Glutamatergic neuron (in vitro differentiated cells): ENCODE data around the gene FAM81A. TPM values are rescaled to one million over a fixed set of nuclear protein-coding genes. Genes with fewer than 3 reads are reported as not detected.
"Not testable (repeated sequence)": the region's sequence is repeated elsewhere in the genome, so short reads cannot be mapped to it uniquely, and the experiment has no call there.

Source experiments
- DNase-seq: peaks from one replicate; pipeline ENCODE4 v3.0.0; 2022
- H3K27ac Mint-ChIP-seq: one replicate; pipeline ENCODE4 v1.8.0; 2020; ENCODE audit warnings: mild to moderate bottlenecking, mixed read lengths, inconsistent platforms; ENCODE audit not compliant: unreplicated experiment
- H3K27me3 Mint-ChIP-seq: one replicate; pipeline ENCODE4 v1.8.0; 2020; ENCODE audit warnings: mild to moderate bottlenecking, moderate library complexity, mixed read lengths, inconsistent platforms; ENCODE audit not compliant: unreplicated experiment
- H3K36me3 Mint-ChIP-seq: one replicate; pipeline ENCODE4 v1.8.0; 2020; ENCODE audit warnings: mild to moderate bottlenecking, mixed read lengths, inconsistent platforms; ENCODE audit not compliant: unreplicated experiment
- H3K4me1 Mint-ChIP-seq: one replicate; pipeline ENCODE4 v1.8.0; 2020; ENCODE audit warnings: mild to moderate bottlenecking, low read depth, mixed read lengths, inconsistent platforms; ENCODE audit not compliant: unreplicated experiment
- H3K4me3 Mint-ChIP-seq: one replicate; pipeline ENCODE4 v1.8.0; 2020; ENCODE audit warnings: mild to moderate bottlenecking, mixed read lengths, inconsistent platforms; ENCODE audit not compliant: unreplicated experiment
- H3K9me3 Mint-ChIP-seq: one replicate; pipeline ENCODE4 v1.8.0; 2020; ENCODE audit warnings: mild to moderate bottlenecking, moderate library complexity, mixed read lengths, inconsistent platforms; ENCODE audit not compliant: unreplicated experiment
- total RNA-seq: library from RNA; stranded (reverse); fragmentation: NEBNext Ultra II Directional; extraction: Animal tissue kit (Norgen Biotek cat#: 25700); gene quantifications from one replicate; pipeline ENCODE4 v1.2.1, GENCODE V29; 2021; ENCODE audit not compliant: unreplicated experiment
- TF ChIP-seq, protein P1 (sequence below): fragments of 200-600 bp; sonication (generic); IDR thresholded peaks from one replicate; pipeline ENCODE4 v1.5.0; 2021; ENCODE audit not compliant: partially characterized antibody, unreplicated experiment

The FAM81A gene
- total RNA-seq, 1 donor from 2014 or later = not detected

DNA sequence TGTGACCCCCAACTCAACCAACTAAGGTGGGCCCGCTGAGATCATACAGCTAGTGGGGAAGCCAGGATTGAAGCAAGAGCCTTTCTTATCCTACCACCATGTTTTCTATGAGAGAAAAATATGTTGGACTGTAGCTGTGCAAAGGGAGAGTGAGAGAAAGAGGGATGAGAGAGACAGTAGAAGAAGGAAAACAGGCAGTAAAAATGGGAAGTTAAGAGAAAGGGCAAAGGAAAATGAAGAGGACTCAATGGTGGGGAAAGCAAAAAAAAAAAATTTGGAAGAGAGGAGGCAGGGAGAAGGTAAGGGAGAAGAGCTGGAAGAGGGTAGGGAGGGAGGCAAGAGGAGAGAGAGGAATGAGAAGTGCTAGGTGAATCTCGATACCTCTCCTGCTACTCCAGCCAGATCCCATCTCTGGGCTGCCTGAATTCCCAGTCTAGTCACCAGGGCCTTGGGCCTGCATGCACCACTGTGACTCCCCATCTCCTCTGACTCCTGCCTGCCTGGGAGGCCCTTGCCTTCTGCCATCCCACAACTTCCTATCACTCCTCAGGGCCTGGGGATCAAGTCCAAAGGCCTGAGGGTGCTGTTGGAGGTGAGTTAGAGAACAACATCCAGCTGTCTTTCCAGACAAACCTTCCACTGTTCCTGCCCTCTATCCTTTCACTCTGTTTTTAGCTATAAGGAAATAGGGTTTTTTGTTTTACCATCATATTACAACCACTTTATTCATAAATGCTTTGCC is 15.7 kb downstream of the FAM81A start:
- no peaks in the 10 kb centered on the region for H3K27me3 Mint-ChIP-seq
- TF ChIP-seq, protein P1, sequence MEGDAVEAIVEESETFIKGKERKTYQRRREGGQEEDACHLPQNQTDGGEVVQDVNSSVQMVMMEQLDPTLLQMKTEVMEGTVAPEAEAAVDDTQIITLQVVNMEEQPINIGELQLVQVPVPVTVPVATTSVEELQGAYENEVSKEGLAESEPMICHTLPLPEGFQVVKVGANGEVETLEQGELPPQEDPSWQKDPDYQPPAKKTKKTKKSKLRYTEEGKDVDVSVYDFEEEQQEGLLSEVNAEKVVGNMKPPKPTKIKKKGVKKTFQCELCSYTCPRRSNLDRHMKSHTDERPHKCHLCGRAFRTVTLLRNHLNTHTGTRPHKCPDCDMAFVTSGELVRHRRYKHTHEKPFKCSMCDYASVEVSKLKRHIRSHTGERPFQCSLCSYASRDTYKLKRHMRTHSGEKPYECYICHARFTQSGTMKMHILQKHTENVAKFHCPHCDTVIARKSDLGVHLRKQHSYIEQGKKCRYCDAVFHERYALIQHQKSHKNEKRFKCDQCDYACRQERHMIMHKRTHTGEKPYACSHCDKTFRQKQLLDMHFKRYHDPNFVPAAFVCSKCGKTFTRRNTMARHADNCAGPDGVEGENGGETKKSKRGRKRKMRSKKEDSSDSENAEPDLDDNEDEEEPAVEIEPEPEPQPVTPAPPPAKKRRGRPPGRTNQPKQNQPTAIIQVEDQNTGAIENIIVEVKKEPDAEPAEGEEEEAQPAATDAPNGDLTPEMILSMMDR = no peak
- no peaks in the 10 kb centered on the region for H3K9me3 Mint-ChIP-seq

DNA sequence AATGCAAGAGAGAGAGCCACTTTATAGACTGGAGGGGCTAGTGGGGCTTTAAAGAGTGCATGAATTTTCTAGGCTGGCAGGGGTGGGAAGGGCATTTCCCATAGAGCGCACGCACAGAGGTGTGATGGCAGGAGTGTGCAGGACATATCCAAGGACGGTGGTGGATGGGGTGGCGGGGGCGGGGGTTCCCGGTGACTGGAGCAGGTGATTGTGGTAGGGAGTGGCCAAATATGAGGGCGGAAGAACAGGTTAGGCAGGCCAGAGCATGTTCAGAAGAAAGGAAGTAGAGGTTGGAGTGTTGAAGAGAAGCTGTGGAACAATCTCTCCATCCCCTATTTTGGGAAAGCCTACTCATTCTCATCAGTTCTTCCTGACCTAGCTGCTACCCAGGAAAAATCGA is 18.1 kb downstream of the FAM81A start:
- TF ChIP-seq, protein P1 = no peak
- H3K4me3 Mint-ChIP-seq = no peak overlapping the region
- no peaks in the 10 kb centered on the region for H3K9me3 Mint-ChIP-seq
- no peaks in the 10 kb centered on the region for H3K4me1 Mint-ChIP-seq
- no peak for DNase-seq
- no peaks in the 10 kb centered on the region for H3K27me3 Mint-ChIP-seq
- no peak overlapping the region for H3K27ac Mint-ChIP-seq
- peaks cover under 1% of the 10 kb centered on the region for H3K36me3 Mint-ChIP-seq

More for the DNA sequence above, 15.7 kb downstream of the FAM81A start:
- H3K4me3 Mint-ChIP-seq = no peak overlapping the region
- H3K36me3 Mint-ChIP-seq = no peaks in the 10 kb centered on the region
- DNase-seq = no peak
- no peaks in the 10 kb centered on the region for H3K4me1 Mint-ChIP-seq
- no peak overlapping the region for H3K27ac Mint-ChIP-seq

GRCh38 chr15:59457103-59457502 is 19.1 kb downstream of the FAM81A start:
- no peak overlapping the region for H3K4me3 Mint-ChIP-seq
- DNase-seq = no peak
- no peaks in the 10 kb centered on the region for H3K9me3 Mint-ChIP-seq
- TF ChIP-seq, protein P1 = no peak
- no peaks in the 10 kb centered on the region for H3K27me3 Mint-ChIP-seq
- peaks cover 3% of the 10 kb centered on the region for H3K36me3 Mint-ChIP-seq
- no peaks in the 10 kb centered on the region for H3K4me1 Mint-ChIP-seq
- no peak overlapping the region for H3K27ac Mint-ChIP-seq

DNA sequence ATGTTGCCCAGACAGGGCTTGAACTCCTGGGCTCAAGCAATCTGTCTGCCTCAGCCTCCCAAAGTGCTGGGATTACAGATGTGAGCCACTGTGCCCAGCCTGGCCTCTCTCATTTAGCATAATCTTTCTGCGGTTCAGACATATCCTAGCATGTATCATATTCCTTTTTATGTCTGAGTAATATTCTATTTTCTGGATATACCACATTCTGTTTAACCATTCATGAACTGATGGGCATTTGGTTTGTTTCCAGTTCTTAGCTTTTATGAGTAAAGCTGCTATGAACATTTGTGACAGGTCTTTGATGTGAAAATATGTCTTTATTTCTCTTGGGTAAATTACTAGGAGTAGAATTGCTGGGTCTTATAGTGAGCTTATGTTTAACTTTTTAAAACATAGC is 23.5 kb downstream of the FAM81A start:
- H3K27me3 Mint-ChIP-seq = no peaks in the 10 kb centered on the region
- TF ChIP-seq, protein P1 = no peak
- H3K4me1 Mint-ChIP-seq = no peaks in the 10 kb centered on the region
- peaks cover 2% of the 10 kb centered on the region for H3K9me3 Mint-ChIP-seq
- DNase-seq = no peak
- peaks cover 3% of the 10 kb centered on the region for H3K36me3 Mint-ChIP-seq
- H3K4me3 Mint-ChIP-seq = no peak overlapping the region
- H3K27ac Mint-ChIP-seq = no peak overlapping the region

GRCh38 chr15:59473226-59473625 is 35.2 kb downstream of the FAM81A start:
- Mint-ChIP-seq H3K27me3 (no peaks in the 10 kb centered on the region), H3K27ac (no peak overlapping the region), H3K36me3 (no peaks in the 10 kb centered on the region), H3K4me3 (no peak overlapping the region), H3K4me1 (no peaks in the 10 kb centered on the region), H3K9me3 (peaks cover 3% of the 10 kb centered on the region)
- DNase-seq = no peak
- TF ChIP-seq, protein P1 = no peak

DNA sequence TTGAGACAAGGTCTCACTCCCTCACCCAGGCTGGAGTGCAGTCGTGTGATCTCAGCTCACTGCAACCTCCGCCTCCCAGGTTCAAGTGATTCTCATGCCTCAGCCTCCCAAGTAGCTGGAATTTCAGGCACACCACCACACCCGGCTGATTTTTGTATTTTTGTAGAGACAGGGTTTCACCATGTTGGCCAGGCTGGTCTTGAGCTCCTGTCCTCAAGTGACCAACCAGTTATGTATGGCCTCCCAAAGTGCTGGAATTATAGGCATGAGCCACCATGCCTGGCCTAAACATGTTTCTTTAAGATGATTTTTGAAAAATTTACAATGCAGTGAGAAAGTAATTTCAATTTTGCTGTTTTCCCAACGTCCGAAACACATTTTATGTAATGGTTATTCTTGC is 37.2 kb downstream of the FAM81A start:
- DNase-seq, H3K27ac Mint-ChIP-seq, H3K9me3 Mint-ChIP-seq, H3K36me3 Mint-ChIP-seq, H3K4me3 Mint-ChIP-seq, H3K27me3 Mint-ChIP-seq, H3K4me1 Mint-ChIP-seq: not testable (repeated sequence)
